Thymus (tissue), 11 donors: ENCODE measurements around the gene CLDND2. TPM values are rescaled to one million over a fixed set of nuclear protein-coding genes. Genes with fewer than 3 reads are reported as not detected.

ENCODE experiments used
- DNase-seq, 9 donors: peaks; one replicate each; pipeline ENCODE4 v3.0.0-alpha.2; 2013; ENCODE audit warnings: low spot score in 9 of 9, low read depth in 6 of 9, missing footprints in 1 of 9
- H3K27ac ChIP-seq, 2 donors: one replicate each; pipeline ENCODE4 v1.5.1; 2013; ENCODE audit warnings: control low read depth in 1 of 2, low read depth in 1 of 2, low read length in 1 of 2, mild to moderate bottlenecking in 1 of 2, moderate library complexity in 1 of 2
- H3K27me3 ChIP-seq, 2 donors: one replicate each; pipeline ENCODE4 v1.5.1; 2013; ENCODE audit warnings: low read length in 1 of 2; ENCODE audit not compliant: control insufficient read depth in 2 of 2, insufficient read depth in 1 of 2
- H3K36me3 ChIP-seq, 2 donors: one replicate each; pipeline ENCODE4 v1.5.1; 2013; ENCODE audit warnings: low read length in 1 of 2, mild to moderate bottlenecking in 1 of 2, moderate library complexity in 1 of 2; ENCODE audit not compliant: control insufficient read depth in 2 of 2, insufficient read depth in 2 of 2
- H3K4me1 ChIP-seq, 2 donors: one replicate each; pipeline ENCODE4 v1.5.1; 2013; ENCODE audit warnings: low read length in 2 of 2; ENCODE audit not compliant: control insufficient read depth in 2 of 2, insufficient read depth in 2 of 2
- H3K4me3 ChIP-seq, 2 donors: one replicate each; pipeline ENCODE4 v1.5.1; 2013; ENCODE audit warnings: low read length in 2 of 2, control low read depth in 1 of 2, mild to moderate bottlenecking in 1 of 2
- H3K9me3 ChIP-seq, 2 donors: one replicate each; pipeline ENCODE4 v1.5.1; 2013; ENCODE audit warnings: low read length in 1 of 2, mild to moderate bottlenecking in 1 of 2; ENCODE audit not compliant: control insufficient read depth in 2 of 2, insufficient read depth in 1 of 2
- WGBS: extraction: QIAGEN DNeasy Blood & Tissue Kit; methylation state at CpG from one replicate; pipeline ENCODE4 v1.1.7; 2013; 5-methylcytosine and 5-hydroxymethylcytosine counted together
- polyA plus RNA-seq: library from polyadenylated mRNA; stranded (reverse); fragments of 200-250 nt; gene quantifications from one replicate; pipeline ENCODE4 v1.2.3, GENCODE V29; 2013
- total RNA-seq: library from RNA; stranded (reverse); fragments of 120-200 nt; gene quantifications from one replicate; pipeline ENCODE4 v1.2.4, GENCODE V29; 2013
- donor health status: healthy.

The CLDND2 gene
- total and polyA plus RNA-seq, 2 donors, result 0.76 to 2.1 TPM

DNA sequence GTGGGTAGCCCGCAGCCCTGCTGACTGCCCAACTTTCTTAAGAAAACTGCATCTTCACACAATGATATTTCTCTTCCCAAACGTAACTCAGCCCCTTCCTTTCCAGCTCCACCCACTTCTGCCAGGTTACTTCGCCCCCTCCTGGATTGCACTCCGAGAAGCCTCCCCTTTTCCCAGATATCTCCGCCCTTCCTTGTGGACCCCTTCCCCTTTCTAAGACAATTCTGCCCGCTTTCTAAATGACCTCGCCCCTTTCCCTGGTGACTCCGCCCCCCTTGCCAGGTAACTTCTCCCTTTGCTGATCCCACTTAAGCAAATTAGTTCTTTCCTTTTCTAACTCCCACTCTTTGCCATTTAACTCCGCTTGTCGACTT is 29.5 kb downstream of the CLDND2 start:
- Histone ChIP-seq H3K4me3 (peak overlapping the region; percentile 49 to 69), H3K36me3 (no peaks in the 10 kb centered on the region), H3K9me3 (peaks cover 0 to 2% of the 10 kb centered on the region in 2 donors), H3K4me1 (peaks cover 8 to 18% of the 10 kb centered on the region in 2 donors), H3K27me3 (peaks cover 22 to 39% of the 10 kb centered on the region in 2 donors), H3K27ac (peak overlapping the region in 1 of 2 donors; percentile 4)
- under 1% methylated on average over 10 of the region's 10 CpGs for WGBS
- no peak for DNase-seq

GRCh38 chr19:51338563-51339312 is 30.1 kb downstream of the CLDND2 start:
- no peaks in the 10 kb centered on the region for H3K36me3 ChIP-seq
- peak overlapping the region; percentile 49 to 69 for H3K4me3 ChIP-seq
- WGBS, result 2% methylated on average over 43 of the region's 43 CpGs
- peak; percentile 45 to 91 (median 77) for DNase-seq
- peaks cover 8 to 18% of the 10 kb centered on the region in 2 donors for H3K4me1 ChIP-seq
- peaks cover 22 to 39% of the 10 kb centered on the region in 2 donors for H3K27me3 ChIP-seq
- H3K27ac ChIP-seq, result no peak overlapping the region
- H3K9me3 ChIP-seq, result peaks cover 0 to 2% of the 10 kb centered on the region in 2 donors

DNA sequence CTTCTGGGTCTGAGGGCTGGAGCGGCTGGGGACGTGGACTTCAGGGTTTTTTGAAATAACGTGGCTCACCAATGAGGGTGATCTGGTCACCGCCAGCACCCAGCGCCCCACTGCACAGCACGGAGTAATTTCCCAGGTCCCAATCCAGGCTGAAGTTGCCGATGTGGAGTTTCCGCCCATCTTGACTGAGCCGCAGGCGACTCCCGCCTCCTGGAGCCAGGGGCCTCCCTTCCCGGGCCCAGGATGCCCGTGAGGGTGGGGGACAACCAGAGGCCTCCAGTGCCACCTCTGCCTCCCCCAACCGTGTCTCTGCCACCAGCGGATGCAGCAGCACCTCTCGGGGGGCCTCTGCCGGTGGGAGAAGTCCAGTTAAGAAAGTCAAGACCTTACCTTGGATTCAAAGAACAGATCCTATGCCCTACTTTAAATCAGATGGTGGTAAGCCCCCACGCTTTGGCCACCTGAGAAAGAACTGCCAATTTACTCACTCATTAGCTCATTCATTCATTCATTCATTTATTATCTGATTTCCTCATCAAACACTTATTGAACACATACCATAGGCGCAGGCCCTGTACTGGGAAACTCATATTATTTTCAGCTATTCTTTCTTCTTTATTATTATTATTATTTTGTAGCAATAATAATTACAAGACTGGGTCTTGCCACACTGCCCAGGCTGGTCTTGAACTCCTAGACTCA is 30.8 kb downstream of the CLDND2 start:
- DNase-seq, result no peak
- peaks cover 8 to 18% of the 10 kb centered on the region in 2 donors for H3K4me1 ChIP-seq
- H3K27ac ChIP-seq, result no peak overlapping the region
- no peaks in the 10 kb centered on the region for H3K36me3 ChIP-seq
- WGBS, result 93% methylated on average over 19 of the region's 19 CpGs
- peaks cover 22 to 39% of the 10 kb centered on the region in 2 donors for H3K27me3 ChIP-seq
- H3K4me3 ChIP-seq, result no peak overlapping the region
- peaks cover 0 to 2% of the 10 kb centered on the region in 2 donors for H3K9me3 ChIP-seq

DNA sequence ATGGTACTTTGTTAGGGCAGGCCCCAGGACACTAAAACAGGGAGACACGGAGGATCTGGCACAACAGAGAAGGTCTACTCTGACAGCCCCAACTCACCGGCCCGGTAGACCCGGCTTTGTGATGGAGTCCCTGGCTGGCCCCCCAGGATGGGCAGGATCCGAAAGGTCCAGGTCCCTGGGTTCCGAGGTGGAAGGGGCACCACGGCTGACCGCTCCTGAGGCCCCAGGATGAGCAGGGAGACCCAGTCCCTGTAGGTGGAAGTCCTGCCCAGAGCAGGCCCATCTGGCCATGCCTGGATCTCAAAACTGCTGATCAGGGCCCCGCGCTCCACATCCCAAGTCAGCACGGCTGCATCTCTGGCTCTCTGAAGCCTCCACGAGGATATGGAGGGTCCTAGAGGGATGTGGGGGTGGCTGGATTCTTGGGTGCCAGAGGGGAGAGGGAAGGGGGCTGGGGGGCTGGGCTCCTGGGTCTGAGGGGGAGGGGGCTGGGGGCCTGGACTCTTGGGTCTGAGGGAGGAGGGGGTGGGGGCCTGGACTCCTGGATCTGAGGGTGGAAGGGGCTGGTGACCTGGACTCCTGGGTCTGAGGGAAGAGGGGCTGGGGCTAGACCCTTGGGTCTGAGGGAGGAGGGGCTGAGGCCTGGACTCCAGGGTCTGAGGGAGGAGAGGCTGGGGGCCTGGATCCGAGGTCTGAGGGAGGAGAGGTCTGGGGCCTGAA is 31.5 kb downstream of the CLDND2 start:
- no peak for DNase-seq
- Histone ChIP-seq H3K27ac (no peak overlapping the region), H3K9me3 (peaks cover 0 to 2% of the 10 kb centered on the region in 2 donors), H3K4me1 (peaks cover 8 to 16% of the 10 kb centered on the region in 2 donors), H3K27me3 (peaks cover 22 to 37% of the 10 kb centered on the region in 2 donors), H3K4me3 (no peak overlapping the region), H3K36me3 (no peaks in the 10 kb centered on the region)
- 95% methylated on average over 13 of the region's 13 CpGs for WGBS

GRCh38 chr19:51333836-51334460 is 34.9 kb downstream of the CLDND2 start:
- Histone ChIP-seq H3K4me3 (no peak overlapping the region), H3K27me3 (peaks cover 0 to 6% of the 10 kb centered on the region in 2 donors), H3K9me3 (peaks cover 0 to 2% of the 10 kb centered on the region in 2 donors), H3K27ac (no peak overlapping the region), H3K36me3 (no peaks in the 10 kb centered on the region), H3K4me1 (peaks cover 0 to 8% of the 10 kb centered on the region in 2 donors)
- WGBS, result 95% methylated on average over 13 of the region's 13 CpGs
- no peak for DNase-seq

DNA sequence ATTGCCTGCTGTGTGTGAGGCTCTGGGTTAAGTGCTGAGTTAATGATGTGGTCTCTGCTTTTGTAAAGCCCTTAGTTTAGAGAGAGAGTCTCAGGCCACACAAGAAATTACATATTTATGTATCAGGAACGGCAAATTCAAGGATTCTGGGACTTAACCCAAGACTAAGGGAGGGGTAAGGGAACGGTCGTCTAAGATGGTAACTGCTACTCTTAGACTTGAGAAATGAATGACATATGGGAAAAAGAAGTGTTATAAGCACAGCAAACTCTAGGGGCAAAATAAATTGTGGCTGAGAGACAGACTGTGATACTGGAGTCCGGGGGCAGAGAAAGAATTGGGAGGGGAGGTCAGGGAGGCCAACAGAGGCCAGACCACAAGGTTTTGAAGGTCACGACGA is 37.1 kb downstream of the CLDND2 start:
- DNase-seq, result no peak
- WGBS, result 93% methylated on average over 6 of the region's 6 CpGs
- peaks cover 0 to 4% of the 10 kb centered on the region in 2 donors for H3K4me1 ChIP-seq
- peaks cover 0 to 2% of the 10 kb centered on the region in 2 donors for H3K9me3 ChIP-seq
- peaks cover 18 to 24% of the 10 kb centered on the region in 2 donors for H3K27me3 ChIP-seq
- no peak overlapping the region for H3K4me3 ChIP-seq
- no peaks in the 10 kb centered on the region for H3K36me3 ChIP-seq
- H3K27ac ChIP-seq, result no peak overlapping the region

DNA sequence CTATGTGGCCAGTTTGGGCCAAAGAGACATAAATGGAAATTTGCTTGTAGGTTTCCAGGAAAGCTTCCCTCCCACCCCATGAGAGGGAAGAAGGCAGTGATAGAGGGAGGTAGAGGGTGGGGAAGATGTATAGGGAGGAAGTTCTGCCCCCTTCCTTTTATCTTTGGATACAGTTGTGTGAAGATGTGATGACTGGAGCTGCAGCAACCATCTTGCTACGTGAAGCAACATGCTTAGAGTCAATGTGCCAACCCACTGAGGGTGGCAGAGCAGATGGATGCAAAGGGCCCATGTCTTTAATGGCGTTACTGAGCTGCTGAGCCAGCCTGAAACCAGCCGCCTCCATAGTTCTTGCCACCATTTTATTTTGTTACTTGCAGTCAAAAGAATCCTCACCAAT is 37.6 kb downstream of the CLDND2 start:
- H3K4me3 ChIP-seq, result no peak overlapping the region
- H3K4me1 ChIP-seq, result peaks cover 0 to 4% of the 10 kb centered on the region in 2 donors
- H3K27ac ChIP-seq, result no peak overlapping the region
- H3K36me3 ChIP-seq, result no peaks in the 10 kb centered on the region
- H3K27me3 ChIP-seq, result peaks cover 23 to 29% of the 10 kb centered on the region in 2 donors
- no peak for DNase-seq
- WGBS, result 64% methylated on average over 3 of the region's 3 CpGs
- H3K9me3 ChIP-seq, result peaks cover 0 to 2% of the 10 kb centered on the region in 2 donors

GRCh38 chr19:51330366-51330765 is 38.4 kb downstream of the CLDND2 start:
- no peak for DNase-seq
- H3K36me3 ChIP-seq, result no peaks in the 10 kb centered on the region
- peaks cover 27 to 37% of the 10 kb centered on the region in 2 donors for H3K27me3 ChIP-seq
- over 99% methylated on average over 4 of the region's 4 CpGs for WGBS
- no peak overlapping the region for H3K27ac ChIP-seq
- H3K4me3 ChIP-seq, result no peak overlapping the region
- peaks cover 0 to 4% of the 10 kb centered on the region in 2 donors for H3K4me1 ChIP-seq
- peaks cover 0 to 2% of the 10 kb centered on the region in 2 donors for H3K9me3 ChIP-seq
